ENCODE data around the gene MYOM3. TPM values are rescaled to one million over a fixed set of nuclear protein-coding genes. Genes with fewer than 3 reads are reported as not detected.

Gene MYOM3
- total and polyA plus RNA-seq, 2 of the 13 experiments (the other 11 are each of a cell fraction or from before 2014, with no cell fraction given), result 5.8 to 15.3 TPM

DNA sequence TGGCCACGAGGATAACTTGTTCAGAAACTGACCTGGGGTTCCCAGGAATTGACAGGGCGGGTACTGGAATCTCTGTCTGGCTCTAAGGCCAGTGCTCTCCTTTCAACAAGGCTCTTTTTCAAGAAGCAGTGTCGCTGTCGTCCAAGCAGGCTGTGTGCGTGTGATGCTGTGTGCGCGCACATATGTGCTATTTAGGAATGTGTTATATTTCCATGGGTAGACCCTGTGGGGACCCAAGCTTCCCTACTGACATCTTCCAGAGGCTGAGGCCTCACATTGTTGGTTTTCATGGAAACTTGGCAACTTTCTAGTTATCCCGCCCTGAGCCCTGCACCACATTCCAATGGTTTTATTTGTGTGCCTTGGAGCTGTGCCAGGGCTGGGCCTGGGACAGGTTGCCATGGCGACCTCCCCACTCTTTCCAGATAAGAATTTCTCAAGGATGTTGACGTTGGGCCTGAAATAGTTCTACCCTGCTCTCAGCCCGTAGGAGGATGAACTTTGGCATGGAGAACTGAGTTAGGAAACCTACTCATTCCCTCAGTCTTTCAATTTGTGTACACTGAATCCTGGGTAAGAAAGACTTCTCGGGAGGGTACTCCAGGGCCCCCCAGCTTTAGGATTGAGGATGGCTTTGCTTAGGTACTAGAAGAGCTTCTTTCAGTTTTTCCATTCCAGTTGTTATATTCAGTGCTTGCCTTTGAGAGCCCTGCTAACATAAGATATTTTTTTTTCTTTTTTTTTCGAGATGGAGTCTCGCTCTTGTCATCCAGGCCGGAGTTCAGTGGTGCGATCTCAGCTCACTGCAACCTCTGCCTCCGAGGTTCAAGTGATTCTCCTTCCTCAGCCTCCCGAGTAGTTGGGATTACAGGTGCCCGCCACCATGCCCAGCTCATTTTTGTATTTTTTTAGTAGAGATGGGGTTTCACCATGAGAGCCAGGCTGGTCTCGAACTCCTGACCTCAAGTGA, 93.0 kb downstream of the MYOM3 start (continued):
- peak; percentile 30; the same call in 1 of the 2 replicates for TF ChIP-seq KDM2A (CRISPR knock-in tag; IDR thresholded peaks at IDR 0.05; ENCODE audit: borderline replicate concordance, low read depth)
- TF ChIP-seq, protein P1, sequence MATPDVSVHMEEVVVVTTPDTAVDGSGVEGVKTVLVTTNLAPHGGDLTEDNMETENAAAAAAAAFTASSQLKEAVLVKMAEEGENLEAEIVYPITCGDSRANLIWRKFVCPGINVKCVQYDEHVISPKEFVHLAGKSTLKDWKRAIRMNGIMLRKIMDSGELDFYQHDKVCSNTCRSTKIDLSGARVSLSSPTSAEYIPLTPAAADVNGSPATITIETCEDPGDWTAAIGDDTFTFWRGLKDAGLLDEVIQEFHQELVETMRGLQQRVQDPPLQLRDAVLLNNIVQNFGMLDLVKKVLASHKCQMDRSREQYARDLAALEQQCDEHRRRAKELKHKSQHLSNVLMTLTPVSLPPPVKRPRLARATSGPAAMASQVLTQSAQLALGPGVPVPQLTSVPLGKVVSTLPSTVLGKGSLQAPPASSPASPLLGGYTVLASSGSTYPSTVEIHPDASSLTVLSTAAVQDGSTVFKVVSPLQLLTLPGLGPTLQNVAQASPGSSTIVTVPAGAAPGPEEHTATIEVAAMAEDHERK (CRISPR knock-in tag; IDR thresholded peaks at IDR 0.05; ENCODE audit: low read depth), result no peak
- no peak for TF ChIP-seq TBP (CRISPR knock-in tag; IDR thresholded peaks at IDR 0.05)
- TF ChIP-seq ZNF205 (CRISPR knock-in tag; IDR thresholded peaks at IDR 0.05), result 0 out of 2 replicates have a peak, but pooled peaks have one; percentile 59
- TF ChIP-seq ERF (CRISPR knock-in tag; IDR thresholded peaks at IDR 0.05), result peak; percentile 37; the same call in 1 of the 2 replicates
- no peak for TF ChIP-seq TEAD2 (CRISPR knock-in tag; IDR thresholded peaks at IDR 0.05)
- TF ChIP-seq ZNF660 (CRISPR knock-in tag; IDR thresholded peaks at IDR 0.05; ENCODE audit: borderline replicate concordance, low read depth), result no peak
- no peak for TF ChIP-seq KMT2A (CRISPR knock-in tag; IDR thresholded peaks at IDR 0.05)
- no peak for TF ChIP-seq ZNF550 (CRISPR knock-in tag; IDR thresholded peaks at IDR 0.05; ENCODE audit: borderline replicate concordance)
- no peak; the same call in 1 of the 2 replicates for TF ChIP-seq ZNF563 (CRISPR knock-in tag; IDR thresholded peaks at IDR 0.05)
- TF ChIP-seq CENPT (CRISPR knock-in tag; IDR thresholded peaks at IDR 0.05; ENCODE audit: low read depth), result no peak
- peak; percentile 56; the same call in 1 of the 2 replicates for TF ChIP-seq POGZ (CRISPR knock-in tag; IDR thresholded peaks at IDR 0.05)
- no peak for TF ChIP-seq ZNF549 (CRISPR knock-in tag; IDR thresholded peaks at IDR 0.05)
- TF ChIP-seq, protein P2, sequence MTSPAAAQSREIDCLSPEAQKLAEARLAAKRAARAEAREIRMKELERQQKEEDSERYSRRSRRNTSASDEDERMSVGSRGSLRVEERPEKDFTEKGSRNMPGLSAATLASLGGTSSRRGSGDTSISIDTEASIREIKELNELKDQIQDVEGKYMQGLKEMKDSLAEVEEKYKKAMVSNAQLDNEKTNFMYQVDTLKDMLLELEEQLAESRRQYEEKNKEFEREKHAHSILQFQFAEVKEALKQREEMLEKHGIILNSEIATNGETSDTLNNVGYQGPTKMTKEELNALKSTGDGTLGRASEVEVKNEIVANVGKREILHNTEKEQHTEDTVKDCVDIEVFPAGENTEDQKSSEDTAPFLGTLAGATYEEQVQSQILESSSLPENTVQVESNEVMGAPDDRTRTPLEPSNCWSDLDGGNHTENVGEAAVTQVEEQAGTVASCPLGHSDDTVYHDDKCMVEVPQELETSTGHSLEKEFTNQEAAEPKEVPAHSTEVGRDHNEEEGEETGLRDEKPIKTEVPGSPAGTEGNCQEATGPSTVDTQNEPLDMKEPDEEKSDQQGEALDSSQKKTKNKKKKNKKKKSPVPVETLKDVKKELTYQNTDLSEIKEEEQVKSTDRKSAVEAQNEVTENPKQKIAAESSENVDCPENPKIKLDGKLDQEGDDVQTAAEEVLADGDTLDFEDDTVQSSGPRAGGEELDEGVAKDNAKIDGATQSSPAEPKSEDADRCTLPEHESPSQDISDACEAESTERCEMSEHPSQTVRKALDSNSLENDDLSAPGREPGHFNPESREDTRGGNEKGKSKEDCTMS (CRISPR knock-in tag; conservative IDR thresholded peaks at IDR 0.05), result no peak
- TF ChIP-seq NFIB (CRISPR knock-in tag; IDR thresholded peaks at IDR 0.05; ENCODE audit: borderline replicate concordance), result no peak
- TF ChIP-seq MED13 (CRISPR knock-in tag; IDR thresholded peaks at IDR 0.05), result peak; percentile 73; the same call in 1 of the 2 replicates
- no peak for TF ChIP-seq FIP1L1 (IDR thresholded peaks at IDR 0.05; ENCODE audit: borderline replicate concordance, insufficient read depth, low read depth, low read length)
- no peak for TF ChIP-seq MTF2 (CRISPR knock-in tag; IDR thresholded peaks at IDR 0.05; ENCODE audit: borderline replicate concordance)
- no peak for TF ChIP-seq ZNF431 (CRISPR knock-in tag; IDR thresholded peaks at IDR 0.05; ENCODE audit: borderline replicate concordance, low read depth)
- TF ChIP-seq, protein P3, sequence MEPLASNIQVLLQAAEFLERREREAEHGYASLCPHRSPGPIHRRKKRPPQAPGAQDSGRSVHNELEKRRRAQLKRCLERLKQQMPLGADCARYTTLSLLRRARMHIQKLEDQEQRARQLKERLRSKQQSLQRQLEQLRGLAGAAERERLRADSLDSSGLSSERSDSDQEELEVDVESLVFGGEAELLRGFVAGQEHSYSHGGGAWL (CRISPR knock-in tag; IDR thresholded peaks at IDR 0.05), result no peak
- TF ChIP-seq KLF6 (CRISPR knock-in tag; IDR thresholded peaks at IDR 0.05), result no peak
- TF ChIP-seq, protein P4, sequence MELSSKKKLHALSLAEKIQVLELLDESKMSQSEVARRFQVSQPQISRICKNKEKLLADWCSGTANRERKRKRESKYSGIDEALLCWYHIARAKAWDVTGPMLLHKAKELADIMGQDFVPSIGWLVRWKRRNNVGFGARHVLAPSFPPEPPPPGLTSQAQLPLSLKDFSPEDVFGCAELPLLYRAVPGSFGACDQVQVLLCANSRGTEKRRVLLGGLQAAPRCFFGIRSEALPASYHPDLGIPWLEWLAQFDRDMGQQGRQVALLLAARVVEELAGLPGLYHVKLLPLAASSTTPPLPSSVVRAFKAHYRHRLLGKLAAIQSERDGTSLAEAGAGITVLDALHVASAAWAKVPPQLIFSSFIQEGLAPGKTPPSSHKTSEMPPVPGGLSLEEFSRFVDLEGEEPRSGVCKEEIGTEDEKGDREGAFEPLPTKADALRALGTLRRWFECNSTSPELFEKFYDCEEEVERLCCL (CRISPR knock-in tag; IDR thresholded peaks at IDR 0.05; ENCODE audit: borderline replicate concordance), result no peak

Data from HepG2 (cell line).